Upper lobe of left lung (tissue), 6 donors: ENCODE results near the gene SPTBN1. TPM values are rescaled to one million over a fixed set of nuclear protein-coding genes. Genes with fewer than 3 reads are reported as not detected.

ENCODE experiments used
- ATAC-seq, 2 donors: fragments of 200-7000 bp; cut with Tn5 transposase; one replicate each; pipeline ENCODE4 v1.9.1; 2022; ENCODE audit warnings: mild to moderate bottlenecking in 2 of 2, moderate library complexity in 2 of 2; ENCODE audit not compliant: low FRiP score in 2 of 2
- DNase-seq, 2 donors: peaks; one replicate each; pipeline ENCODE4 v3.0.0-alpha.2; 2019 to 2020
- H3K27ac ChIP-seq, 4 donors: fragments of 200-600 bp; sonication (generic); one replicate each; pipeline ENCODE4 v1.5.1; 2016 to 2019
- H3K27me3 ChIP-seq, 4 donors: fragments of 200-600 bp; sonication (generic); one replicate each; pipeline ENCODE4 v1.5.1; 2017 to 2019
- H3K36me3 ChIP-seq, 4 donors: fragments of 200-600 bp; sonication (generic); one replicate each; pipeline ENCODE4 v1.5.1; 2016 to 2019
- H3K4me1 ChIP-seq, 4 donors: fragments of 200-600 bp; sonication (generic); one replicate each; pipeline ENCODE4 v1.5.1; 2018 to 2019
- H3K4me3 ChIP-seq, 4 donors: fragments of 200-600 bp; sonication (generic); one replicate each; pipeline ENCODE4 v1.5.1; 2017 to 2019; ENCODE audit warnings: mild to moderate bottlenecking in 2 of 4, moderate library complexity in 1 of 4
- H3K9me3 ChIP-seq, 4 donors: fragments of 200-600 bp; sonication (generic); one replicate each; pipeline ENCODE4 v1.5.1; 2018 to 2019
- CTCF ChIP-seq, 6 experiments: fragments of 450-650 bp in 4 of 6; fragments of 200-600 bp in 2 of 6; sonication (generic) in 2 of 6; IDR thresholded peaks; one replicate each; pipeline ENCODE4 v1.5.1; 2016 to 2019; ENCODE audit warnings: antibody characterized with exemption in 6 of 6
- EP300 ChIP-seq, 4 donors: sonication (generic); formaldehyde crosslinking; IDR thresholded peaks; one replicate each; pipeline ENCODE4 v1.5.1; 2017; ENCODE audit warnings: antibody characterized with exemption in 4 of 4, control low read depth in 2 of 4
- POLR2A ChIP-seq, 4 donors: fragments of 450-650 bp; IDR thresholded peaks; one replicate each; pipeline ENCODE4 v1.5.1; 2016 to 2017; ENCODE audit warnings: antibody characterized with exemption in 4 of 4, mild to moderate bottlenecking in 2 of 4
- POLR2AphosphoS5 ChIP-seq, 2 donors: sonication (generic); formaldehyde crosslinking; IDR thresholded peaks; one replicate each; pipeline ENCODE4 v1.5.1; 2017; ENCODE audit warnings: antibody characterized with exemption in 2 of 2
- WGBS, 2 donors: methylation state at CpG; one replicate each; pipeline ENCODE4 v1.1.5; 2017 to 2018; 5-methylcytosine and 5-hydroxymethylcytosine counted together
- total RNA-seq, 6 donors: library from RNA; depleted of rRNA in 4 of 6; stranded (reverse); fragments of >200 nt in 4 of 6; gene quantifications; one replicate each; pipeline versions ENCODE4 v1.1.0 to v1.2.1, GENCODE V29; 2016 to 2021
- donor health status: DM: no; HTN: no; CAD: no; lungs with moderate emphysema.
- donor health status: DM: no; HTN: yes; CAD: no; lungs with severe emphysema.

The SPTBN1 gene
- total RNA-seq, 6 donors from 2014 or later: 449 to 911 (median 654) TPM

GRCh38 chr2:54648256-54648655, 192.1 kb downstream of the SPTBN1 start:
- Histone ChIP-seq H3K4me1 (no peaks in the 10 kb centered on the region), H3K27me3 (no peaks in the 10 kb centered on the region), H3K4me3 (no peak overlapping the region), H3K36me3 (peaks cover 64 to 100% (median 87%) of the 10 kb centered on the region in 4 donors), H3K27ac (no peak overlapping the region), H3K9me3 (no peaks in the 10 kb centered on the region)
- DNase-seq: no peak
- ATAC-seq: no peak
- TF ChIP-seq POLR2A (IDR thresholded peaks at IDR 0.05): no peak
- TF ChIP-seq EP300 (IDR thresholded peaks at IDR 0.05): no peak
- no peak for TF ChIP-seq POLR2AphosphoS5 (IDR thresholded peaks at IDR 0.05)
- TF ChIP-seq CTCF (IDR thresholded peaks at IDR 0.05): no peak
- 95 to 96% methylated on average over 3 of the region's 3 CpGs for WGBS, 2 donors

GRCh38 chr2:54649191-54649590, 193.1 kb downstream of the SPTBN1 start:
- peaks cover 72 to 100% (median 94%) of the 10 kb centered on the region in 4 donors for H3K36me3 ChIP-seq
- no peaks in the 10 kb centered on the region for H3K4me1 ChIP-seq
- no peak overlapping the region for H3K27ac ChIP-seq
- 91 to 92% methylated on average over 4 of the region's 4 CpGs for WGBS, 2 donors
- no peak overlapping the region for H3K4me3 ChIP-seq
- no peaks in the 10 kb centered on the region for H3K27me3 ChIP-seq
- no peaks in the 10 kb centered on the region for H3K9me3 ChIP-seq
- TF ChIP-seq CTCF (IDR thresholded peaks at IDR 0.05): no peak
- TF ChIP-seq POLR2A (IDR thresholded peaks at IDR 0.05): no peak
- TF ChIP-seq POLR2AphosphoS5 (IDR thresholded peaks at IDR 0.05): no peak
- no peak for TF ChIP-seq EP300 (IDR thresholded peaks at IDR 0.05)
- ATAC-seq (no peak), DNase-seq (no peak)

- ATAC-seq: no peak
- 96 to 97% methylated on average over 12 of the region's 12 CpGs for WGBS, 2 donors
- Histone ChIP-seq H3K27ac (no peak overlapping the region), H3K4me3 (no peak overlapping the region), H3K4me1 (no peaks in the 10 kb centered on the region), H3K9me3 (no peaks in the 10 kb centered on the region), H3K36me3 (peaks cover 70 to 100% (median 94%) of the 10 kb centered on the region in 4 donors), H3K27me3 (no peaks in the 10 kb centered on the region)
- DNase-seq: no peak
- TF ChIP-seq POLR2A (IDR thresholded peaks at IDR 0.05) (no peak), CTCF (IDR thresholded peaks at IDR 0.05) (no peak), EP300 (IDR thresholded peaks at IDR 0.05) (no peak), POLR2AphosphoS5 (IDR thresholded peaks at IDR 0.05) (no peak)
Observed at GRCh38 chr2:54649633-54650032, 193.5 kb downstream of the SPTBN1 start.

GRCh38 chr2:54650612-54651011, 194.5 kb downstream of the SPTBN1 start:
- ATAC-seq: no peak
- Histone ChIP-seq H3K4me3 (no peak overlapping the region), H3K9me3 (no peaks in the 10 kb centered on the region), H3K36me3 (peaks cover 70 to 100% (median 94%) of the 10 kb centered on the region in 4 donors), H3K4me1 (no peaks in the 10 kb centered on the region), H3K27ac (peak overlapping the region in 2 of 4 donors; percentile 11 to 21), H3K27me3 (no peaks in the 10 kb centered on the region)
- WGBS, 2 donors: 98 to 99% methylated on average over 2 of the region's 2 CpGs
- no peak for DNase-seq
- no peak for TF ChIP-seq EP300 (IDR thresholded peaks at IDR 0.05)
- TF ChIP-seq CTCF (IDR thresholded peaks at IDR 0.05): no peak
- TF ChIP-seq POLR2A (IDR thresholded peaks at IDR 0.05): no peak
- TF ChIP-seq POLR2AphosphoS5 (IDR thresholded peaks at IDR 0.05): no peak

GRCh38 chr2:54651291-54651690, 195.2 kb downstream of the SPTBN1 start:
- H3K27me3 ChIP-seq: no peaks in the 10 kb centered on the region
- no peak overlapping the region for H3K4me3 ChIP-seq
- no peaks in the 10 kb centered on the region for H3K9me3 ChIP-seq
- WGBS, 2 donors: 90 to 96% methylated on average over 5 of the region's 5 CpGs
- H3K36me3 ChIP-seq: peaks cover 69 to 100% (median 94%) of the 10 kb centered on the region in 4 donors
- DNase-seq (no peak), ATAC-seq (no peak)
- no peaks in the 10 kb centered on the region for H3K4me1 ChIP-seq
- TF ChIP-seq POLR2AphosphoS5 (IDR thresholded peaks at IDR 0.05) (no peak), CTCF (IDR thresholded peaks at IDR 0.05) (no peak), POLR2A (IDR thresholded peaks at IDR 0.05) (no peak), EP300 (IDR thresholded peaks at IDR 0.05) (no peak)
- no peak overlapping the region for H3K27ac ChIP-seq
